GM23338 (cell line): Measurements from ENCODE around the gene TEX14. TPM values are rescaled to one million over a fixed set of nuclear protein-coding genes. Genes with fewer than 3 reads are reported as not detected.

Experiments
- ATAC-seq: fragments of 200-7000 bp; cut with Tn5 transposase; 3 replicates; pipeline ENCODE4 v1.9.1; 2020
- DNase-seq: peaks from one replicate; pipeline ENCODE4 v3.0.0-alpha.2; 2015; ENCODE audit warnings: low spot score
- H2AFZ ChIP-seq: fragments of 200-600 bp; sonication (generic); 2 replicates; pipeline ENCODE4 v1.8.0; 2016; ENCODE audit warnings: antibody characterized with exemption, mild to moderate bottlenecking, moderate library complexity
- H3F3A ChIP-seq: fragments of 200-600 bp; sonication (generic); replicated peaks from 2 replicates; pipeline ENCODE4 v1.8.0; 2017; ENCODE audit warnings: antibody characterized with exemption, mixed run types, low read depth
- H3K27ac ChIP-seq: fragments of 200-600 bp; sonication (generic); 2 replicates; pipeline ENCODE4 v1.6.1; 2016; ENCODE audit warnings: low read depth
- H3K27me3 ChIP-seq: fragments of 200-600 bp; sonication (generic); 2 replicates; pipeline ENCODE4 v1.8.0; 2016; ENCODE audit warnings: mild to moderate bottlenecking, mixed run types, moderate library complexity; ENCODE audit not compliant: insufficient read depth
- H3K36me3 ChIP-seq: fragments of 200-600 bp; sonication (generic); 2 replicates; pipeline ENCODE4 v1.8.0; 2016; ENCODE audit warnings: mild to moderate bottlenecking; ENCODE audit not compliant: insufficient read depth
- H3K4me1 ChIP-seq: fragments of 200-600 bp; sonication (generic); 2 replicates; pipeline ENCODE4 v1.8.0; 2016; ENCODE audit warnings: mild to moderate bottlenecking, moderate library complexity; ENCODE audit not compliant: insufficient read depth
- H3K4me2 ChIP-seq: fragments of 200-600 bp; sonication (generic); 2 replicates; pipeline ENCODE4 v1.7.1; 2017; ENCODE audit warnings: mixed run types
- H3K4me3 ChIP-seq: fragments of 200-600 bp; sonication (generic); 2 replicates; pipeline ENCODE4 v1.6.1; 2016; ENCODE audit warnings: mixed run types
- H3K79me2 ChIP-seq: fragments of 200-600 bp; sonication (generic); replicated peaks from 2 replicates; pipeline ENCODE4 v1.8.0; 2017; ENCODE audit warnings: mild to moderate bottlenecking; ENCODE audit not compliant: insufficient read depth
- H3K9me2 ChIP-seq: fragments of 200-600 bp; sonication (generic); 2 replicates; pipeline ENCODE4 v1.8.0; 2017; ENCODE audit not compliant: insufficient read depth
- H4K20me1 ChIP-seq: fragments of 200-600 bp; sonication (generic); replicated peaks from 2 replicates; pipeline ENCODE4 v1.8.0; 2017; ENCODE audit warnings: mild to moderate bottlenecking; ENCODE audit not compliant: insufficient read depth
- H3K27ac Mint-ChIP-seq: 2 replicates; pipeline ENCODE4 v1.8.0; 2020; ENCODE audit warnings: inconsistent platforms, mild to moderate bottlenecking, moderate library complexity, mixed read lengths
- H3K27me3 Mint-ChIP-seq: 3 replicates; pipeline ENCODE4 v1.8.0; 2022; ENCODE audit warnings: low read depth, mild to moderate bottlenecking, moderate library complexity, mixed read lengths, inconsistent platforms; ENCODE audit not compliant: insufficient read depth, poor library complexity
- H3K36me3 Mint-ChIP-seq: 3 replicates; pipeline ENCODE4 v1.8.0; 2021; ENCODE audit warnings: low read depth, mild to moderate bottlenecking, inconsistent platforms, moderate library complexity, mixed read lengths
- H3K4me1 Mint-ChIP-seq: 3 replicates; pipeline ENCODE4 v1.8.0; 2020; ENCODE audit warnings: mild to moderate bottlenecking, inconsistent platforms, mixed read lengths
- H3K4me3 Mint-ChIP-seq: 3 replicates; pipeline ENCODE4 v1.8.0; 2021; ENCODE audit warnings: moderate library complexity, mild to moderate bottlenecking, inconsistent platforms, mixed read lengths
- H3K9me3 Mint-ChIP-seq: 3 replicates; pipeline ENCODE4 v1.8.0; 2020; ENCODE audit warnings: moderate library complexity, mild to moderate bottlenecking, inconsistent platforms, mixed read lengths
- CREB1 ChIP-seq: fragments of 250-450 bp; sonication (Bioruptor Pico); IDR thresholded peaks from 2 replicates; pipeline ENCODE4 v1.5.0; 2020; ENCODE audit warnings: low read depth, mild to moderate bottlenecking, moderate library complexity
- CTCF ChIP-seq, 2 experiments: fragments of 200-600 bp in 1 of 2; sonication (generic) in 1 of 2; conservative IDR thresholded peaks; 2 replicates each; pipeline versions ENCODE4 v1.5.1 to v1.6.1; 2016 to 2017; ENCODE audit warnings: antibody characterized with exemption in 2 of 2, low read depth in 2 of 2, mild to moderate bottlenecking in 2 of 2, moderate library complexity in 1 of 2
- ETS1 ChIP-seq: IDR thresholded peaks from 2 replicates; pipeline ENCODE4 v1.6.1; 2016; ENCODE audit warnings: antibody characterized with exemption
- EZH2 ChIP-seq: fragments of 200-600 bp; sonication (generic); IDR thresholded peaks from one replicate; pipeline ENCODE4 v1.8.0; 2017; ENCODE audit warnings: antibody characterized with exemption, mild to moderate bottlenecking, low read depth; ENCODE audit not compliant: unreplicated experiment
- EZH2phosphoT487 ChIP-seq: fragments of 200-600 bp; sonication (generic); IDR thresholded peaks from one replicate; pipeline ENCODE4 v1.8.1; 2018; ENCODE audit warnings: antibody characterized with exemption; ENCODE audit not compliant: unreplicated experiment
- JUNB ChIP-seq: IDR thresholded peaks from one replicate; pipeline ENCODE4 v1.6.1; 2016; ENCODE audit warnings: antibody characterized with exemption; ENCODE audit not compliant: unreplicated experiment
- NANOG ChIP-seq: IDR thresholded peaks from 2 replicates; pipeline ENCODE4 v1.6.1; 2016; ENCODE audit warnings: antibody characterized with exemption, borderline replicate concordance
- POLR2AphosphoS5 ChIP-seq: IDR thresholded peaks from 2 replicates; pipeline ENCODE4 v1.6.1; 2016; ENCODE audit warnings: antibody characterized with exemption, low read depth
- REST ChIP-seq: IDR thresholded peaks from one replicate; pipeline ENCODE4 v1.6.1; 2018; ENCODE audit warnings: antibody characterized with exemption; ENCODE audit not compliant: unreplicated experiment
- STAT1 ChIP-seq: IDR thresholded peaks from one replicate; pipeline ENCODE4 v1.6.1; 2016; ENCODE audit warnings: antibody characterized with exemption; ENCODE audit not compliant: unreplicated experiment
- ZNF114 ChIP-seq: fragments of 250-450 bp; sonication (Bioruptor Pico); IDR thresholded peaks from 2 replicates; pipeline ENCODE4 v1.5.0; 2020; ENCODE audit warnings: mild to moderate bottlenecking, moderate library complexity
- ZNF331 ChIP-seq: fragments of 250-450 bp; sonication (Bioruptor Pico); IDR thresholded peaks from 2 replicates; pipeline ENCODE4 v1.5.0; 2020; ENCODE audit warnings: low read depth, mild to moderate bottlenecking, moderate library complexity
- polyA plus RNA-seq: library from polyadenylated mRNA; unstranded; fragments of >200 nt; fragmentation: Nextera tagmentation; extraction: Ambion mirVana; gene quantifications from 2 replicates; pipeline ENCODE4 v1.2.1, GENCODE V29; 2016
- total RNA-seq: library from RNA; depleted of rRNA; stranded (reverse); fragments of >200 nt; shearing (Covaris generic); gene quantifications from 2 replicates; pipeline ENCODE4 v1.2.3, GENCODE V29; 2014

The TEX14 gene
- total and polyA plus RNA-seq, 2 experiments from 2014 or later = 0.80 to 2.6 TPM

GRCh38 chr17:58734040-58734439 is 42.2 kb upstream of the TEX14 start:
- H2AFZ ChIP-seq = no peak overlapping the region
- no peaks in the 10 kb centered on the region for H3K36me3 ChIP-seq
- no peaks in the 10 kb centered on the region for H3F3A ChIP-seq
- Mint-ChIP-seq H3K9me3 (no peaks in the 10 kb centered on the region), H3K27me3 (no peaks in the 10 kb centered on the region), H3K36me3 (no peaks in the 10 kb centered on the region), H3K4me3 (no peak overlapping the region), H3K4me1 (no peaks in the 10 kb centered on the region), H3K27ac (no peak overlapping the region)
- H3K79me2 ChIP-seq = no peaks in the 10 kb centered on the region
- H3K4me3 ChIP-seq = no peak overlapping the region
- H3K4me1 ChIP-seq = no peaks in the 10 kb centered on the region
- no peaks in the 10 kb centered on the region for H4K20me1 ChIP-seq
- H3K4me2 ChIP-seq = no peak overlapping the region
- no peak for TF ChIP-seq EZH2phosphoT487
- TF ChIP-seq ZNF331 = no peak
- TF ChIP-seq NANOG = no peak
- no peak for TF ChIP-seq POLR2AphosphoS5
- no peak for TF ChIP-seq REST
- no peak for TF ChIP-seq ZNF114 (CRISPR knock-in tag)
- no peak for TF ChIP-seq CREB1
- no peak for TF ChIP-seq ETS1
- TF ChIP-seq CTCF (conservative IDR thresholded peaks at IDR 0.05; ENCODE audit: low read depth in 2 of 2) = no peak
- no peak for TF ChIP-seq STAT1
- TF ChIP-seq EZH2 = no peak
- DNase-seq (no peak), ATAC-seq (no peak)
- no peak overlapping the region for H3K27ac ChIP-seq
- no peaks in the 10 kb centered on the region for H3K9me2 ChIP-seq
- H3K27me3 ChIP-seq = no peaks in the 10 kb centered on the region

GRCh38 chr17:58730937-58731336 is 39.1 kb upstream of the TEX14 start:
- H3F3A ChIP-seq = no peaks in the 10 kb centered on the region
- no peaks in the 10 kb centered on the region for H3K9me2 ChIP-seq
- no peaks in the 10 kb centered on the region for H3K4me1 ChIP-seq
- no peak overlapping the region for H2AFZ ChIP-seq
- no peaks in the 10 kb centered on the region for H3K36me3 Mint-ChIP-seq
- no peaks in the 10 kb centered on the region for H3K9me3 Mint-ChIP-seq
- no peaks in the 10 kb centered on the region for H3K4me1 Mint-ChIP-seq
- H3K79me2 ChIP-seq = no peaks in the 10 kb centered on the region
- H3K4me3 ChIP-seq = no peak overlapping the region
- ATAC-seq = no peak
- no peak overlapping the region for H3K4me2 ChIP-seq
- H3K27ac ChIP-seq = no peak overlapping the region
- H3K27ac Mint-ChIP-seq = no peak overlapping the region
- H3K27me3 Mint-ChIP-seq = no peaks in the 10 kb centered on the region
- H3K36me3 ChIP-seq = no peaks in the 10 kb centered on the region
- H3K4me3 Mint-ChIP-seq = no peak overlapping the region
- no peaks in the 10 kb centered on the region for H4K20me1 ChIP-seq
- H3K27me3 ChIP-seq = no peaks in the 10 kb centered on the region
- DNase-seq = no peak
- TF ChIP-seq ETS1 (no peak), ZNF114 (CRISPR knock-in tag) (no peak), NANOG (no peak), STAT1 (no peak), EZH2phosphoT487 (no peak), REST (no peak), POLR2AphosphoS5 (no peak), JUNB (no peak), CREB1 (no peak), EZH2 (no peak)
